ENCODE data around the gene SET. TPM values are rescaled to one million over a fixed set of nuclear protein-coding genes. Genes with fewer than 3 reads are reported as not detected.
"Not testable (repeated sequence)": the region's sequence is repeated elsewhere in the genome, so short reads cannot be mapped to it uniquely, and the experiment has no call there.

Gene SET
- total RNA-seq, 6 donors from 2014 or later = 73.3 to 222 (median 177) TPM

GRCh38 chr9:128694344-128694743 lies 5.3 kb downstream of the SET start:
- ATAC-seq (ENCODE audit: low FRiP score in 2 of 2) (no peak), DNase-seq (no peak)
- H3K9me3 ChIP-seq = no peaks in the 10 kb centered on the region
- H3K4me1 ChIP-seq = peaks cover 11 to 17% (median 16%) of the 10 kb centered on the region in 4 donors
- no peak for TF ChIP-seq EP300 (IDR thresholded peaks at IDR 0.05)
- no peak for TF ChIP-seq CTCF (IDR thresholded peaks at IDR 0.05)
- TF ChIP-seq POLR2AphosphoS5 (IDR thresholded peaks at IDR 0.05) = no peak
- TF ChIP-seq POLR2A (IDR thresholded peaks at IDR 0.05) = no peak
- H3K36me3 ChIP-seq = peaks cover 30 to 60% (median 39%) of the 10 kb centered on the region in 4 donors
- no peak overlapping the region for H3K27ac ChIP-seq
- H3K4me3 ChIP-seq = no peak overlapping the region
- 80 to 84% methylated on average over 6 of the region's 6 CpGs for WGBS, 2 donors
- H3K27me3 ChIP-seq = no peaks in the 10 kb centered on the region

GRCh38 chr9:128696923-128697707 lies 8.1 kb downstream of the SET start:
- Histone ChIP-seq H3K36me3 (peaks cover 26 to 50% (median 35%) of the 10 kb centered on the region in 4 donors), H3K27ac (peak overlapping the region in 1 of 4 donors; percentile 6), H3K9me3 (no peaks in the 10 kb centered on the region), H3K27me3 (no peaks in the 10 kb centered on the region), H3K4me1 (peaks cover 0 to 7% (median 3%) of the 10 kb centered on the region in 4 donors), H3K4me3 (no peak overlapping the region)
- no peak for TF ChIP-seq POLR2A (IDR thresholded peaks at IDR 0.05)
- TF ChIP-seq CTCF (IDR thresholded peaks at IDR 0.05) = no peak
- TF ChIP-seq EP300 (IDR thresholded peaks at IDR 0.05) = no peak
- no peak for TF ChIP-seq POLR2AphosphoS5 (IDR thresholded peaks at IDR 0.05)
- WGBS, 2 donors = 77 to 79% methylated on average over 8 of the region's 8 CpGs
- ATAC-seq (ENCODE audit: low FRiP score in 2 of 2) (no peak), DNase-seq (no peak)

GRCh38 chr9:128699096-128699795 lies 10.2 kb downstream of the SET start:
- DNase-seq; ATAC-seq (ENCODE audit: low FRiP score in 2 of 2): not testable (repeated sequence)

GRCh38 chr9:128701227-128701854 lies 12.3 kb downstream of the SET start:
- WGBS, 2 donors = 75 to 80% methylated on average over 10 of the region's 10 CpGs
- Histone ChIP-seq H3K9me3 (no peaks in the 10 kb centered on the region), H3K27ac (no peak overlapping the region), H3K4me1 (peaks cover 3 to 26% (median 18%) of the 10 kb centered on the region in 4 donors), H3K4me3 (no peak overlapping the region), H3K36me3 (peaks cover 0 to 13% (median 4%) of the 10 kb centered on the region in 4 donors), H3K27me3 (no peaks in the 10 kb centered on the region)
- no peak for DNase-seq
- no peak for ATAC-seq (ENCODE audit: low FRiP score in 2 of 2)
- TF ChIP-seq POLR2A (IDR thresholded peaks at IDR 0.05) = no peak
- TF ChIP-seq POLR2AphosphoS5 (IDR thresholded peaks at IDR 0.05) = no peak
- TF ChIP-seq EP300 (IDR thresholded peaks at IDR 0.05) = no peak
- no peak for TF ChIP-seq CTCF (IDR thresholded peaks at IDR 0.05)

More at GRCh38 chr9:128699096-128699795, 10.2 kb downstream of the SET start:
- 94 to 98% methylated on average over 30 of the region's 30 CpGs for WGBS, 2 donors
- not testable (repeated sequence) for H3K27ac ChIP-seq, H3K4me3 ChIP-seq, H3K27me3 ChIP-seq, H3K9me3 ChIP-seq
- Histone ChIP-seq H3K36me3 (peaks cover 12 to 28% (median 18%) of the 10 kb centered on the region in 4 donors), H3K4me1 (peaks cover 1 to 24% (median 17%) of the 10 kb centered on the region in 4 donors)

GRCh38 chr9:128702445-128702948 lies 13.5 kb downstream of the SET start, which contains the start of gene PKN3:
Gene PKN3 (plus strand): TSS chr9:128702503. CDS start chr9:128702916, 413 bp downstream.
- 0% methylated on average over 8 of the region's 65 CpGs; no CpG with 5 or more reads in 1 of the 2 donors for WGBS, 2 donors
- Histone ChIP-seq H3K4me1 (peaks cover 3 to 26% (median 18%) of the 10 kb centered on the region in 4 donors), H3K27me3 (no peaks in the 10 kb centered on the region), H3K27ac (peak within 1 kb of the TSS; percentile 84 to 93 (median 88)), H3K4me3 (peak within 1 kb of the TSS; percentile 75 to 86 (median 84)), H3K9me3 (no peaks in the 10 kb centered on the region), H3K36me3 (peaks cover 0 to 11% (median 4%) of the 10 kb centered on the region in 4 donors)
- ATAC-seq (ENCODE audit: low FRiP score in 2 of 2) (peak; percentile 91 to 94), DNase-seq (peak; percentile 85 to 96)
- no peak for TF ChIP-seq EP300 (IDR thresholded peaks at IDR 0.05)
- TF ChIP-seq POLR2AphosphoS5 (IDR thresholded peaks at IDR 0.05) = peak in 1 of 2 donors; percentile 12
- peak; percentile 85 to 96 (median 94) for TF ChIP-seq CTCF (IDR thresholded peaks at IDR 0.05)
- peak in 2 of 4 donors; percentile 13 to 46 for TF ChIP-seq POLR2A (IDR thresholded peaks at IDR 0.05)
